GM19351 (cell line): ENCODE data around the gene HORMAD2.

Experiments
- ATAC-seq: cut with Tn5 transposase; IDR thresholded peaks from one replicate; pipeline ENCODE4 v1.9.1; 2021; ENCODE audit warnings: mild to moderate bottlenecking, moderate library complexity; ENCODE audit not compliant: unreplicated experiment

The HORMAD2 gene, protein sequence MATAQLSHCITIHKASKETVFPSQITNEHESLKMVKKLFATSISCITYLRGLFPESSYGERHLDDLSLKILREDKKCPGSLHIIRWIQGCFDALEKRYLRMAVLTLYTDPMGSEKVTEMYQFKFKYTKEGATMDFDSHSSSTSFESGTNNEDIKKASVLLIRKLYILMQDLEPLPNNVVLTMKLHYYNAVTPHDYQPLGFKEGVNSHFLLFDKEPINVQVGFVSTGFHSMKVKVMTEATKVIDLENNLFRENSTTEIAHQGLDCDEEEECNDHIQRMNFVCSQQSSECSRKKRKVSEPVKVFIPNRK

DNA sequence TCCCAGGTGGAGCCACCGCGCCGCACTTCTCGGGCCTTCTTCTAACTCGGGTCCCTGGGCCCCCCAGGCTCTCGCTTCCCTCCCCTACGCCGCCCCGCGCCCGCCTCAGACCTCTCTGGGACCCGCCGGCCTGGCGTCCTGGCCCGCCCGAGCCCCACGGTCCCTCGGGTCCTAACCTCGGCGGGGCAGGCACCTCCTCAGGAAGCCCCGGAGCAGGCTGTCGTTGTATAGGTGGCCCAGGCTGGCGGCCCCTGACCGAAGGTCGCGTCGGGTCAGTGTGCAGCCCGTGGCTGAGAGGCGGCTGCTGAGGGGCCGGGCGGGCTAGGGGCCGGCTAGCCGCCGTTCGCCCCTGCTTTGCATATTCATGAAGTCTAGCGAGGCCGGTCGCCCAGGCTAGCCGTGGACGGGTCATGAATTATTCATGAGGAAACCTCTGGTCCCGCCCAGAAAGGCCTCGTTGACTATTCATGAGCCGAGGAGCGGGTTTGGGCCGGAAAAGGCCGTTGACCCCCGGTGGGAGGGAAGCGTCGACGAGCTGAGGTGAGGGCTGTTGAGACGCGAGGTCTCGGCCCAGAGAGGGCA, at the start of gene HORMAD2:
HORMAD2 (plus strand) TSS at position 513 of the 582 bp plus-strand sequence. CDS start 13,489 bp downstream, outside the sequence.
- ATAC-seq: no peak

DNA sequence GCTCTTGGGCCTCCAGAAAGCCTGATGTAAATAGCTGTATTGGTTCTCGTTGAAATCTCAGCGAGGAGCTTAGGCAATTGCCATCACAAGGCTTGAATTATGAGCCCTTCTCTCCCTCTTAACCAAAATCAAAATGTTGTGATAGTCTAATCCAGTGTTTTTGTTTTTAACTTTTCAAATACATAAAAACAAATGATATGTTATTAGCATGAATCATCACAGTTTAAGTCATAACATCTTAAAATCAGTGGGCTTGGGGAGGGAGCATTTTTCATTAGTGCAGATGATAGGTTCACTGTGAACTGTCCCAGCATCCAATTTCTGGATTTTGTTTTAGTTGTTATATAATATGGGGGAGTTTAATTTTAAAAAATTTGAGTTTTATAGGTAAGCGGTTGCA, 48.9 kb upstream of the HORMAD2 start:
- ATAC-seq: no peak

DNA sequence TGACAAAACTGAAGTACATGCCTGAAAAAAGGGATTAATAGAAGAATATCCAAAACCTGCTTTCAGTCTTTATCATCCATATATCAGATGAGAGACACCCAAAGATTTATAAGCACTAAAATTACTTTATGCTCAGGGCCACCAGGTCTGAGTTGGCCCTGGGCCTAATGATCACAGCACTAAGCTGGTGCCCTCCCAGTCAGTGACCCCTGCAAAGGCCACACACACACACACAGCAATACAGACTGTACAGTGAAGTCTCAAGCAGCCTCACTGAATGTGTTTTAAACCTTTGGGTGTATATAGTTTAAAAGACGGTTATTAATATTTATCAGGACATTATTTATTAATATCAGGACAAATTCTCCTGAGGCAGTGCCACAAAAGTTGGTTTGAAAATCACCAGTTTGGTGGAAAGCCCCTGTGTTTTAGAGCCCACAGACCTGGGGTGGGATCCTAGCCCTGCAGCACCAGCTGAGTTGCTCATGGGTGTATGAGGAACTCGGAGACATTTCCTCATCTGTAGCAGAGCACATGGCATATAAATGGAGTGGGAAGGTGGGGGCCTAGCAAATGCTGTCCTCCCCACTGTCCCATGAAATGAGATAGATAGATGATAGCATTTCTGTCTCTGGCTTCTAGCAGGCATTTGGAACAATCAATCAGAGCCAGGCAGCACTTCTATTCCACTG, 48.4 kb upstream of the HORMAD2 start:
- ATAC-seq: no peak

DNA sequence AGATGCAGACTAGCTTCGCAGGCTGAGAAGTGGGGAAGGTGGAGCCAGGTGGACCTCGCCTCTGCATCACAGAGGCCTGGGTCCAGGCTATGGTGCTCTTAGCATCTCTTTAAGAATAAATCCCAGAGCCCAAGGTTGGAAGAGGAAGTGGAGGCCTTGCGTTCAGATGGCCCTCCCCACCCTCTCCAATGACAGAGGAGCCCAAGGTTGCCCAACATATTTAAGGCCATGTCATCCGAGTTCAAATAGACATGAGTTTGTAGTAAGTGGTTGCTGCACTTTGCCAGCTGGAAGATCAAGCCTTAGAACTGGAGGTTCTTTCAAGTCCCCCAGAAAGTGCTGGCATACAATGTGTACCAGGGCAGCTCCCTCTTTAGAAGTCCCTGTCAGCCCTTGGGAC, 47.1 kb upstream of the HORMAD2 start:
- no peak for ATAC-seq

DNA sequence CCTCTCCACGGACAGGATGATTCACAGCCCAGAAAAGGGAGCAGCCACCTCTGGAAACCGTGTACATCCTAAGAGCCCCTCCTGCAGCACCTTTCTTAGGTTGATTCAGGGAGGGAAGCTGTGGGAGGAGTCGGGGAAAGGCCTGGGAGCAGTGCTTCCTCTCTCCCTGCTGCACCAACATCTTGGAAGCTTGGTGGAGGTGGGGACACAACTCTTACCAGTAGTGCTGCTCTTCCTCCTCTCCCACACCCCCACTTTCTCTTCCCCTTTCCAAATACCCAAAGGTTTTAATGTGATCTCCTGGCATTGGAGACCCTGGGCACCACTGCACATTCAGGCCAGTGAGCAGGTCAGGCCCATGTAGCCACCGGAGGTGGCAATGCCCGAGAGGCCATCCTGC, 46.4 kb upstream of the HORMAD2 start:
- no peak for ATAC-seq

DNA sequence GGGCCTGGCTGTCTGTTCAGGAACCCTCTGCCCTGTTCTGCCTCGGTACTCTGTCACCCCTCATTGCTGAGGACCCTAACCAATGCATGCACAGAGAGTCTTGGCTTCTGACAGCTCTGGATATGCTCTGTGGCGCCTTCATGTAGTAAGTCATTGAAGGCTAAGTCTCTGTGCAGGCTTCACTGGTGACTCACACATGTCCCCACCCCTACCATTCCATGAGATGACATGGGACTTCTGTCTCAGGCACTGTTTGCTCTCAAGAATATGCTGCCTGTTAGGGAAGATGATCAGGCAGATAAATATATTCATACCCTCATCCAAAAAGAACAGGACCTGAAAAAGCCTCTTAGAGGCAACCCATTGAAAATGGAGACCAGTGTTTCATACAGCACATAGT, 43.6 kb upstream of the HORMAD2 start:
- no peak for ATAC-seq

DNA sequence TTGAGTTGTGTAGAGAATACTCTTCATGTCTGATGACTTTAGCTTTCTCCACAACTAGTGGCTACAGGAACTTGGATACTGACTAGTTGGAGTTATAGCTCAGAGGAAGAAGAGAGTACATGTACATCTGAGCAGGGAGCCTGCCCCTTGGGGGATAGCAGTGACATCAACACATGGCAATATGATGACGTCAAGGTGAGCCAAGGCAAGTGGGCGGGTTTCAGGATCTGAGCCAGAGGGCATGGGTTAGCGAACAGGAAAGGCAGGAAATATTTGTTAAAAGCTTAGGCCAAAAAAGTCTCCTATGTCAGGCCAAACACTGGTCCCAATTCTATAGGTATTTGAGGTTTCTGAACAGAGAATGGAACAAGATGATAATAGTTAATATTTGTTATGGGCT, 42.0 kb upstream of the HORMAD2 start:
- ATAC-seq: no peak

DNA sequence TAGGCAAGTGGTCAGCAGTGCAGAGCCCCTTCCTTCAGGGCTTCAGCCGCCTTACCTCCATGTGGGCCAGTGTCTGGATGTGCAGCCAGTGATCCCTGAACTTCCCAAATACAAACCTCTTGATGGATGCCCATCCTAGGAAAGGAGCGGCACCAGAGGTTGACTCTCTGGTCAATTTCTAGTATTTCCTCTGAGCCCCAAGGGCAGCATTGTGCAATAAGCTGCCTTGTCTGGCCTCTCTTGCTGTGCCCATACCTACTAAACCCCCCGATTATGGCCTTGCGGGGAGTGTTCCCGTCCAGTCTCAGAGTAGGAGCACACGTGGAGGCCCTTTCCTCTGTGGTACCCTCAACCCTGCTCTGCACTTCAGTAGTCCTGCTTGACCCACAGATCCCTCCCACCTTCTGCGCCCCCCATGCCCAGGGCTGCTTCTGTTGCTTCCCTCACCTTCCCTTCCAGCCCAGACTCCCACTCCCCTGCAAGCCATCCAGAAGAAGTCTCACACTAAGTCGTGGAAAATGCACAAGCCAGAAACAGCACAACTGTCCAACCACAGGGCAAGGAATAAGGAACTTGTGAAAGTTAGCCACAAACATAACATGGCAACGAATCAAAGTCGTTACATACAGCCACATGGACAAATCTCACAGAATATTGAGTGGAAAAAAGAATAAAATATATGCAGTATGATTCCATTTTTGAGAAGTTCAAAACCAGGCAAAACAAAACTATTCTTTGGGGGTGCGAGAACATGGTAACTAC, 39.6 kb upstream of the HORMAD2 start:
- ATAC-seq: no peak

DNA sequence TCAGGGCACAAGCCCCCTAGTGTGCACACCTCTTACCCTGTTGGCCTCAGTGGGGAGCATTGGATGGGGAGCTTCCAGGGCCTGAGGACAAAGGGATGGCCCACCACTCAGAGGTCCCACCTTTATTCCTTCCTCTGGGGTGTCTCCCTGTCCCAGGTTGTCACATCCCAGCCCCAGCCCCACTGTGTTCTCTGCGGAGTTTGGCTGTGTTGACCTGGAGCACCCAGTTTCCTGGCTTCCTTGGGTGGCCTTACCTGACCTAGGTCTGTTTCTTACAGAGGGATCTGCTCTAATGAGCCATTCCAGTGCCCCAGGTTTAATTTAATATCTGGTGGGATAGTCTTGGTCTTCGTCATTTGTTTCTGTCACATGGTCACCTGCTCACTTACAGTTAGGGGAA, 38.8 kb upstream of the HORMAD2 start:
- ATAC-seq: no peak

DNA sequence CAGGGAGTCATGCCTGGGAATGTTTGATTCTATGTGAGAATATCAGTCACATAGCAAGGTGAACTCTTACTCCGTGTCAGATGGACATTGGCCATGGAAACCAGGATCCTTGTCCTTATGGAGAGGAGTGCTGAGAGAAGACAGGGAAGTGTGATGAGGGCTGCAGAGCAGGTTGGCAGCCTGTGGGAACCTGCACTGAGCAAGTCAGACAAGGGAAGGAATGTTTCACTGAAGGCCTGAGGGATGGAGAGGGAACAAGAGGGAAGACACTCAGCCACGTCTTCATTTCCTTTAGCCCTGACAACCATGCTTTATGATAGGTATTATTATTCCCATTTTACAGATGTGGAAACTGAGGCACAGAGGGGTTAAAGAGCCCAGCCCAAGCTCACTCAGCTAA, 38.4 kb upstream of the HORMAD2 start:
- no peak for ATAC-seq

DNA sequence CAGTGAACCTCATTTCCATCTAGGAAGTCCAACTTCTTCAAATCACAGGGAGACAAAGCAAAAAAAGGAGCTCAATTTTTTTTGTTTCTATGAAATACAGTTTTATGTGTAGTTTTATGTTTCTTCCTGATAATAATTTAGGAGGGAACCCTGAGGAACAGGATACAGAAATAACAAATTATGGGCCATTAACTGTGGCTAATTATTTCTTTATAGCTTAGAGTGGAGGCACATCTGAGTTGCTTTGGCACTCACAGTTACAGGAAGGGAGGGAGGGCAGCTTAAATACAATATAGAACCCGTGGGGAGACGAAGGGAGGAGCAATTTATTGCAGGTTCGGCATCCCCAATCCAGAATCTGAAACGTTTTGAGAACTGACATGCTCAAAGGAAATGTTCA, 37.1 kb upstream of the HORMAD2 start:
- ATAC-seq: no peak

DNA sequence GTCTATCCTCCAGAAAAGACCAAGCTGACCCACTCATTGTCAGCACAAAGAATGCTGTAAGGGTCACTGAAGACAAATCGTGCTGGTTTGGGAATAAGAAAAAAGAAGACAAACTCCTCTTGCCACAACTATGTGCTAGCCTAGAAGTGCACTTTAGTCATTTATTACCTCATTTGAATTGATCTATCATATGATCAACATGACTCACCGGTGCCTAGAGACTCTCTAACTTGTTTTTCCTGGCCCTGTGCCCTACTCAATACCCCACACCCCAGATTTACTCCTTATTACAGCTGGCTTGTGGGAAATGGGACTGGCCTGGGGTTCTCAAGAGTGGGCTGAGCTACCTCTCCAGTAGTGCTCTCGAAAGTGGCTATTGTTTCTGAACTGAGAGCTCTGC, 35.9 kb upstream of the HORMAD2 start:
- ATAC-seq: no peak

DNA sequence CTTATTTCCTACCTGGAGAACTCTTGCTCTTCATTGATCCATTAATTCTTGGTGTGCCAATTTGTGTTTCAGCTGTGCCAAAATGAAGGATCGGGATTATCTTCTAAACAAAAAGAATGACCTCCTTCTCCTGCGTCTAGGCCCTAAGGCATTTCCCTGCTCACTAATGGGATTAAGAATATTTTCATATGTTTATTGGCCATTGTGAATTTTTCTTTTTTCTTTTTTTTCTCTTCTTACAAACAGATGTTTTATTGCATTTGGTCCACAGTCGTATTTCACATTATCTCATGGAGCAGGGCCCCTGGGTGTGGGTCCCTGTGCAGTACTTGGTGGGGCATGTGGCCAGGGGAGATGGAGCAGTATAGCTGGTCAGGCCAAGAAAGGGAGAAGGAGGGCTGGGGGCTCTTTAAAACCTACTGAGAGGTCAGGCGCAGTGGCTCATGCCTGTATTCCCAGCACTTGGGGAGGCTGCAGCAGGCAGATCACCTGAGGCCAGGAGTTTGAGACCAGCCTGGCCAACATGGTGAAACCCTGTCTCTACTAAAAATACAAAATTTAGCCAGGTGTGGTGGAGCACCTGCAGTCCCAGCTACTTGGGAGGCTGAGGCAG, 35.3 kb upstream of the HORMAD2 start:
- ATAC-seq: no peak

DNA sequence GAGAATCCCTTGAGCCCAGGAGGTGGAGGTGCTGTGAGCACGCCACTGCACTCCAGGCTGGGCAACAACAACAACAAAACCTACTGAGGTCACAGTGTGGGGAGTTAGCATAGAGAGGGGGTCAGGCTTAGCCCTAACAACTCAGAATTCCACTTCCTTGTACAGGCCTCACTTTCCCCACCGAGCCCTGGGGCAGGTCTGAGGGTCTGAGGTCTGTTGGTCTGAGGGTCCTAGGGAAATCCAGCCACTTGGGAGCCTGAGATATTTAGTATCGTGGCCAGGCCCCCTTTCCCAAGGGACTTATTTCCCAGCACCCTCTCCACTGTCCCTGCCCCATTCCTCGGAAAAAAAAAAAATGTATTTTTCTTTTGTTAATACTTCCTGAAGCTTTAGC, 34.8 kb upstream of the HORMAD2 start:
- no peak for ATAC-seq

DNA sequence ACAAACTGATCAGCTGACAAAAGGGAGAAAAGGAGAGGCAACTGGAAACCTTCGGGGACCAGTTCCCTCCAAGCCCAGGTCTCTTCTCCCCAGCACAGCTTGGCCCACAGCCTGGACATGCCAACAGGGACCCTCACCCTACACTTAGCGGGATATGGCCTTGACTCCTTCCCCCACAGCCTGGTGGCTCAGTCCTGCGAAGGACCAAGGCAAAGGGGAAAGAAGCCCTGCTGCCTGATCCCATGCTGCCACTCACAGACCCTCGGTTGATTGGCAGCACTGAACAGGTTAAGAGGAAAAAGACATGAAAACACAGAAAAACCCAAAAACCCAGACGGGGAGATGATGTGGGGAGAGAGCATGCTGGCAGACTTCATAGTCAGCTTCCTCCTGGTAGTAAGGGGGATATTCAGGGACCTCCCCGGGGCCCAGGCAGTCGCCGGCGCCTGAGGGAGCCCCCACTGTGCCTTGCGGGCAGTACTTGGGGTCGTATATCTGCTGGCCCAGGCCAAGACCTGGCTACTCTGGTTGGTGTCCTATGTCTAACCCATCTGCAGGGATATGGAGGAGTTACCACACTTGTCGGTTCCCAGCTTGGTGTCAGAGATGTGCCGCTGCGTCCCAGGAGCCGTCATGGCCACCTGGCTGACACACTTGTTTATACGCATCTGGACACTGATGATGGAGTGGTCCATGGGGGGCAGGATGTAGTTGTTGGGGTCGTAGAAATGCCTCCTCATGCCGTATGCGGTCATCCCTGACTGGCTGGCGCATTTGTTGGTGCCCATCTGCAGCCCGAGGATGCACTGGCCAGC, 34.2 kb upstream of the HORMAD2 start:
- no peak for ATAC-seq

DNA sequence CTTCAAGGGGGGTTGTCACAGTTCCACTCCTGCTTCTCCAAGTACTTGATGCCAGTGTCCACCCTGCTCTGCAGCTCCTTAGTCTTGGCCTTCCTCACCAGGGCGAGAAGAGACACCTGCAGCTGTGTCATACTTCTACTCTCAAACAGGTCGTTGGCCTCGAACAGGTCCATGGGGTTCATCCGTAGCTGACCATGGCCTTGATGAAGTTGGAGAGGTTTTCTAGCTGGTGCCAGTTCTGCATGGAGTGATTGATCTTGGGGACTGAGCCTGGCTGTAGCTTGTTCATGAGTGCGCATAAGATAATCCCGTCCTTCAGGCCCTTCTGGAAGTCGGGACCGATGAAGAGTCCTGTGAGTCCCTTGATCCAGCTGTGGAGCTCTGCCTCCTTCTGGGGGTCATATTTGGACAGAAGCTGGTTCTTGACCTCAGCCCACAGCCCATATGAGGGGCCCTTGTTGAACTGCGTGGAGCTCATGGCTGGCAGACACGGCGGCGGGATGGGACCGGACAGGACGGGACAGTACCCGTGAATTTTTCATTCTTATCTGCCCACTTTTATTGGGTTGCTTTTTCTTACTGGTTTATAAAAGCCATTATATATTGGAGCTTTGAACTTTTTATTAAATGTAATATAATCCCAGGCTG, 33.4 kb upstream of the HORMAD2 start:
- no peak for ATAC-seq

DNA sequence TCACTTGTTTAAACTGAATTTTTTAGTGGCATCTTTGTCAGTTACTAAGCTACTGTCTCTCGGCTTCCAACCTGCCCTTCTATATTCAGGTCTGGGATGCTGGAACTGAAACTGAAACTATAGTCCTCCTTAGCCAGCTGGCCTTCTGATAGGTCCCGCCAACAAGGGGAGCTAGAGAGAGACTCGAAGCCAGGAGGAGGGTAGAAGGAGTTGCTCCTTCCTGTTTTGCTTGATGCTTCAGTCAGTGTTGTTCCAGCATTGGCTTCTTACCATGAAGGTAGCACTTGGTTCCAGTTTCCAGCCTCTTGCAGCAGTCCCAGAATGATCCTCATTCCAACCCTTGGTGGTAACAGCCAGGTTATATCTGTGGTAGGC, 32.9 kb upstream of the HORMAD2 start:
- ATAC-seq: no peak

DNA sequence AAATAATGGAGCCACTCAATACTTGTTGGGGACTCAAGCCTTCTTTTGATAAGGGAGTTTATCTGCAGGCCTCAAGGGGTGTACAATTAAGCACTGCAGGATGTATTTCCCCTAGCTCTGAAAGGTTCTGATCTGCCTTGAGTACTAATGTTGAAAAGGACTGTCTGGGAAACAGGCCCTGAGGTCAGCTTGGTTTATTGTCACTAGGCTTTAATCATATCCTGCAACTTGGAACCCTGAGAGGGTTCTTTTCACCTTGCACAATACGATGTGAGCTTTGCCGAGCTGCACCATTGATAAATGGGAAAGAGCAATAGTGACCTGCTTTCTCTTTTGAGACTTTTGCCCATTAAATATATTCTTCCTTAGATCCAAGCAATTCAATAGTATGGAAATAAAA, 31.6 kb upstream of the HORMAD2 start:
- ATAC-seq: no peak

DNA sequence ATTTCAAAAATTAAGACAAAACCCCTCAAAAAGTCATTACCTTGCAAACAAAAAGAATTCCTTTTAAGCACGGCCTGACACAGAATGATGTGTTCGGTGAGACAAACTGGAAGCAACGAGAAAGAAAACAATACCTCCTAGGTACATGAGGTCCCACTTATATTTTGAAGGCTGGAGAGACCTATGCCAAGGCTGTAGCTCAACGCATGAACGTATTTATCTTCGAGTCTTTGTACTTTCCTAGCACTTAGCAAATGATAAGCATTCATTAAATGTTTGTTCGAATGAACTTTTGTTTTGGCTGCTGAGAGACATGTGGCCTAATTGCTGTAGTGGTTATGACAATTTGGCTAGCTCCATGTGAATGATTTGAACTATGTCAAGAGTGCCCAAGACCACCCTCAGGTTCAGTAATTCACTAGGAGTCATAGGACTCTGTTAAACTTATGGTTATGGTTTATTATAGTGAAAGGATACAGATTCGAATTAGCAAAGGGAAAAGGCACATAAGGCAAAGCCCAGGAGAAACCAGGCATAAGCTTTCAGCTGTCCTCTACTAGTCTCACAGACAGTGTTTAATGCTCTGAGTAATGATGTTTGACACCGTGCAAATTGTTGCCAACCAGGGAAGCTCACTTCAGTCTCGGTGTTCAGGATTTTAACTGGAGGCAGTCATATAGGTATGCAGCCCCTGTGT, 26.0 kb upstream of the HORMAD2 start:
- ATAC-seq: no peak

DNA sequence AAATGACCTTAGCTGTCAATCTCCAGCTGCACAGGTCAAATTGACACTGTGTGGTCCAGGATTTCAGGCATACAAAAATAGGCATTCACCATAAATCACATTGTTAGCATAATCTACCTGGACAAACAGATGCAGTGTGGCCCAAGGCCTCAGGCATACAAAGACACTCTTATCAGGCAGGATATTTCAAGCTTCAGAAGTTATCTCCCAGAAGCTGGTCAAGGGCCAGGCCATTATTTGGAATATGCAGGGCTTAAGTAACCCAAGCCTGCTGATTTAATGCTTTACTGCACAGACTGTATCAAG, 25.5 kb upstream of the HORMAD2 start:
- ATAC-seq: no peak
